ENCODE results near the gene WNT5A.

Gene WNT5A

GRCh38 chr3:55439657-55440056 lies 47.4 kb downstream of the WNT5A start:
- no peak overlapping the region for H3K4me3 ChIP-seq (ENCODE audit: control insufficient read depth, low read depth, low read length)
- DNase-seq (ENCODE audit: low read depth): no peak
- no peak for TF ChIP-seq CTCF (IDR thresholded peaks at IDR 0.05; ENCODE audit: control insufficient read depth, insufficient read depth, low read depth, low read length, missing control alignments)

GRCh38 chr3:55436644-55437043 lies 50.5 kb downstream of the WNT5A start:
- no peak for DNase-seq (ENCODE audit: low read depth)
- no peak for TF ChIP-seq CTCF (IDR thresholded peaks at IDR 0.05; ENCODE audit: control insufficient read depth, insufficient read depth, low read depth, low read length, missing control alignments)

DNA sequence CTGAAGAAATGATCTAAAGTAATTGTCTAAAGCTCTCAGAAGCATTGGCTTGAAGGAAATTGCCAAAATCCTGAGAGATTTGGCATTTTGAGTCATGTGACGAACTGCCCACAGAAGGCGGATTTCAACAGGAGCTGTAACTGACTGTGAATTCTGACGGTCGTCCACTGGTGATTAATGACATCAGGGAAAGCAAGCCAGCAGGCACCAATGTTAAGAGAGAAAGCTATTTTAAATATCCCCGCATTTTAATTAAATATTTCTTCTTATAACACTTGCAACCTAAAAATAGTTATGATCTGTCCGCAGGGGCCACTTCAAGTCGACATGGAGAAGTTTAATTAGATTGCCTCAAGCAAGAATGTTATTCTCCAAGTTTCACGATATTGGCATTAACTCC lies 51.6 kb downstream of the WNT5A start:
- H3K4me3 ChIP-seq (ENCODE audit: control insufficient read depth, low read depth, low read length): no peak overlapping the region
- no peak for DNase-seq (ENCODE audit: low read depth)
- TF ChIP-seq CTCF (IDR thresholded peaks at IDR 0.05; ENCODE audit: control insufficient read depth, insufficient read depth, low read depth, low read length, missing control alignments): no peak

More at GRCh38 chr3:55436644-55437043, 50.5 kb downstream of the WNT5A start:
- H3K4me3 ChIP-seq (ENCODE audit: control insufficient read depth, low read depth, low read length): no peak overlapping the region

DNA sequence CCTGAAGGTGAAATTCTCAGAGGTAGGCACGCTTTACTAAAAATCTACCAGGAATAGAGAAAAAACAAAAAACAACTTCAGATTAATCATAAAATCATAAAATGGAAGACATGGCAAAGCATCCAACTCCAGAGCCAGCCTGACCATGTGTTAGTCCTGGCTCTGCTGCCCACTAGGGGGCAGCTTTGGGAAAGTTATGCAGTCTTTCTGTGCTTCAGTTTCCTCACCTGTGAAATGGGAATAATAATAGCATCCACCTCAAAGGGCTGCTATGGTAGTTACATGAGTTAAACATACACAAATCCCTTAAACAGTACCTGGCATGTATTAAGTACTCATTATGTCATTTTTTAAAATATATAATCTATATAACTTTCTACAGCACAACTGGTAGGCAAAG lies 52.3 kb downstream of the WNT5A start:
- DNase-seq (ENCODE audit: low read depth): no peak
- no peak overlapping the region for H3K4me3 ChIP-seq (ENCODE audit: control insufficient read depth, low read depth, low read length)
- peak; percentile 39 for TF ChIP-seq CTCF (IDR thresholded peaks at IDR 0.05; ENCODE audit: control insufficient read depth, insufficient read depth, low read depth, low read length, missing control alignments)

GRCh38 chr3:55431041-55431440 lies 56.1 kb downstream of the WNT5A start:
- TF ChIP-seq CTCF (IDR thresholded peaks at IDR 0.05; ENCODE audit: control insufficient read depth, insufficient read depth, low read depth, low read length, missing control alignments): no peak
- DNase-seq (ENCODE audit: low read depth): no peak
- no peak overlapping the region for H3K4me3 ChIP-seq (ENCODE audit: control insufficient read depth, low read depth, low read length)

GRCh38 chr3:55427739-55428138 lies 59.4 kb downstream of the WNT5A start:
- no peak overlapping the region for H3K4me3 ChIP-seq (ENCODE audit: control insufficient read depth, low read depth, low read length)
- DNase-seq (ENCODE audit: low read depth): no peak
- TF ChIP-seq CTCF (IDR thresholded peaks at IDR 0.05; ENCODE audit: control insufficient read depth, insufficient read depth, low read depth, low read length, missing control alignments): no peak

- no peak overlapping the region for H3K4me3 ChIP-seq (ENCODE audit: control insufficient read depth, low read depth, low read length)
- TF ChIP-seq CTCF (IDR thresholded peaks at IDR 0.05; ENCODE audit: control insufficient read depth, insufficient read depth, low read depth, low read length, missing control alignments): no peak
- DNase-seq (ENCODE audit: low read depth): no peak
Observed at GRCh38 chr3:55426486-55426885, 60.6 kb downstream of the WNT5A start.
